Psoas muscle (tissue), 8 donors: ENCODE data around the gene SRR. TPM values are rescaled to one million over a fixed set of nuclear protein-coding genes. Genes with fewer than 3 reads are reported as not detected.

ENCODE experiments used
- ATAC-seq, 4 donors: fragments of 200-7000 bp; cut with Tn5 transposase; one replicate each; pipeline ENCODE4 v1.9.1; 2020; ENCODE audit warnings: moderate library complexity in 3 of 4, mild to moderate bottlenecking in 2 of 4
- DNase-seq, 2 donors: peaks; one replicate each; pipeline ENCODE4 v3.0.0-alpha.2; 2020
- H3K27ac ChIP-seq: fragments of 200-600 bp; one replicate; pipeline ENCODE4 v1.8.0; 2022
- H3K27me3 ChIP-seq, 3 donors: fragments of 200-600 bp in 1 of 3; one replicate each; pipeline versions ENCODE4 v1.6.1 to v1.8.0; 2013 to 2022; ENCODE audit warnings: low read length in 2 of 3, mild to moderate bottlenecking in 2 of 3, moderate library complexity in 1 of 3; ENCODE audit not compliant: insufficient read depth in 3 of 3
- H3K36me3 ChIP-seq, 2 donors: fragments of 200-600 bp in 1 of 2; one replicate each; pipeline versions ENCODE4 v1.6.1 to v1.8.0; 2013 to 2022; ENCODE audit warnings: low read depth in 1 of 2, mild to moderate bottlenecking in 1 of 2, moderate library complexity in 1 of 2; ENCODE audit not compliant: insufficient read depth in 1 of 2
- H3K4me1 ChIP-seq: fragments of 200-600 bp; one replicate; pipeline ENCODE4 v1.8.0; 2022
- H3K4me3 ChIP-seq: fragments of 200-600 bp; one replicate; pipeline ENCODE4 v1.8.0; 2022; ENCODE audit warnings: mild to moderate bottlenecking
- H3K9me3 ChIP-seq: fragments of 200-600 bp; one replicate; pipeline ENCODE4 v1.8.0; 2022
- WGBS, 3 donors: extraction: QIAGEN DNeasy Blood & Tissue Kit; methylation state at CpG; one replicate each; pipeline versions ENCODE4 v1.1.6 to v1.1.7; 2013; 5-methylcytosine and 5-hydroxymethylcytosine counted together
- intact Hi-C, 2 donors: fragments of 100-400 bp; cut with DNase I; formaldehyde crosslinking; loops; one replicate each; pipeline versions ENCODE4 v1.11.0 to v1.14.2; 2022
- polyA plus RNA-seq, 3 donors: library from polyadenylated mRNA; stranded (reverse); fragments of 200-250 nt; gene quantifications; one replicate each; pipeline ENCODE4 v1.2.3, GENCODE V29; 2013
- total RNA-seq, 4 donors: library from RNA; stranded (reverse); fragmentation: NEBNext Ultra II Directional in 2 of 4; extraction: Animal tissue kit (Norgen Biotek cat#: 25700) in 2 of 4; gene quantifications; one replicate each; pipeline versions ENCODE4 v1.2.1 to v1.2.4, GENCODE V29; 2021 to 2023
- TF ChIP-seq, protein P1 (sequence below): fragments of 200-600 bp; IDR thresholded peaks from one replicate; pipeline ENCODE4 v1.8.0; 2022; ENCODE audit warnings: antibody characterized with exemption
- donor health status: healthy with polysubstance abuse.
- donor health status: DM: no; HTN: no; CAD: no; lungs with moderate emphysema.
- donor health status: Bipolar disorder and iron deficiency.
- donor health status: healthy.
- donor health status: DM: yes; HTN: yes; CAD: no.
- donor health status: DM: no; HTN: no; CAD: no.
- donor health status: DM: no; HTN: no; CAD: no.
- donor health status: DM: yes; HTN: yes; CAD: no.

Gene SRR
- total and polyA plus RNA-seq, 7 donors: 2.2 to 9.6 (median 5.1) TPM

DNA sequence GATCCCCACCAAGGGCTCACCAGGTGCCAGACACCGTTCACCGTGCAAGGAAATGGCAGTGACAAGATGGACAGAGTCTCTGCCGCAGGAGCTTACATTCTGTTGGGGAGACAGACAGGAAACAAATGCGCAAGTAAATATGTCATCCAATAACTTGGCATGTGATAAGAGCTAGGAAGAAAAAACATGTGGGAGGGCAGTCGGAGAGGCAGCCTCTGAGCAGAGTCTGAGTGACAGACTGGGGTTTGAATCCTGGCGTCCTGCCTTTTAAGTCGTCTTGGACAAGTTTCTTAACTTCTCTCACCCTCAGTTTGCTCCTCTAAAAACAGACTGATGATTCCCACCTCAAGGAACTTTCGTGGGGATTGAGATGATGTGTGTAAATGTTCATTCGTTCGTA, 40.8 kb downstream of the SRR start:
- intact Hi-C loops: no loop called here
- 83 to 88% (median 86%) methylated on average over 10 of the region's 10 CpGs for WGBS, 3 donors
- ATAC-seq (no peak), DNase-seq (no peak)
- no peak overlapping the region for H3K27ac ChIP-seq
- TF ChIP-seq, protein P1, sequence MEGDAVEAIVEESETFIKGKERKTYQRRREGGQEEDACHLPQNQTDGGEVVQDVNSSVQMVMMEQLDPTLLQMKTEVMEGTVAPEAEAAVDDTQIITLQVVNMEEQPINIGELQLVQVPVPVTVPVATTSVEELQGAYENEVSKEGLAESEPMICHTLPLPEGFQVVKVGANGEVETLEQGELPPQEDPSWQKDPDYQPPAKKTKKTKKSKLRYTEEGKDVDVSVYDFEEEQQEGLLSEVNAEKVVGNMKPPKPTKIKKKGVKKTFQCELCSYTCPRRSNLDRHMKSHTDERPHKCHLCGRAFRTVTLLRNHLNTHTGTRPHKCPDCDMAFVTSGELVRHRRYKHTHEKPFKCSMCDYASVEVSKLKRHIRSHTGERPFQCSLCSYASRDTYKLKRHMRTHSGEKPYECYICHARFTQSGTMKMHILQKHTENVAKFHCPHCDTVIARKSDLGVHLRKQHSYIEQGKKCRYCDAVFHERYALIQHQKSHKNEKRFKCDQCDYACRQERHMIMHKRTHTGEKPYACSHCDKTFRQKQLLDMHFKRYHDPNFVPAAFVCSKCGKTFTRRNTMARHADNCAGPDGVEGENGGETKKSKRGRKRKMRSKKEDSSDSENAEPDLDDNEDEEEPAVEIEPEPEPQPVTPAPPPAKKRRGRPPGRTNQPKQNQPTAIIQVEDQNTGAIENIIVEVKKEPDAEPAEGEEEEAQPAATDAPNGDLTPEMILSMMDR: no peak
- H3K27me3 ChIP-seq: no peaks in the 10 kb centered on the region
- no peaks in the 10 kb centered on the region for H3K9me3 ChIP-seq
- no peak overlapping the region for H3K4me3 ChIP-seq
- H3K4me1 ChIP-seq: peaks cover 18% of the 10 kb centered on the region
- peaks cover 3 to 30% of the 10 kb centered on the region in 2 donors for H3K36me3 ChIP-seq

DNA sequence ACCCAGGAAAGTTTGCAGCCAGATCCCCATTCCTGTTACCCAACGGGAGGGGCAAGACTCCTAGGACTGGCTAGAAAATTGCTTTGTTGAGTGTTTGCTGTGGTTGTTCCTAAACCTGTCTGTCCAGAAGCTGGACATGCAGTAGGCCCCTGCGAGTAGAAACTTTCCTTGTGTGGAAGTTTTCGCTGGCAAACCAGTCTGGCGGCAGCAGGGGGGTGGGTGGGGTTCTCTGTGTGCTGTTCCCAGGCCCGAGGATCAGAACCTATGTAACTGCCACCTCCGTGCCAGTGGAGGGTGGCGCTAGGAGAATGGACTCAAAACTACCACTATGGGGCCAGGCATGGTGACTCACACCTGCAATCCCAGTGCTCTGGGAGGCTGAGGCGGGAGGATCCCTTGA, 42.7 kb downstream of the SRR start:
- TF ChIP-seq, protein P1: no peak
- peaks cover 3 to 27% of the 10 kb centered on the region in 2 donors for H3K36me3 ChIP-seq
- H3K9me3 ChIP-seq: no peaks in the 10 kb centered on the region
- intact Hi-C loops: no loop called here
- peak overlapping the region; percentile 68 for H3K27ac ChIP-seq
- peaks cover 18% of the 10 kb centered on the region for H3K4me1 ChIP-seq
- no peaks in the 10 kb centered on the region for H3K27me3 ChIP-seq
- no peak for DNase-seq
- H3K4me3 ChIP-seq: no peak overlapping the region
- WGBS, 3 donors: 93 to 96% (median 95%) methylated on average over 8 of the region's 8 CpGs
- no peak for ATAC-seq

DNA sequence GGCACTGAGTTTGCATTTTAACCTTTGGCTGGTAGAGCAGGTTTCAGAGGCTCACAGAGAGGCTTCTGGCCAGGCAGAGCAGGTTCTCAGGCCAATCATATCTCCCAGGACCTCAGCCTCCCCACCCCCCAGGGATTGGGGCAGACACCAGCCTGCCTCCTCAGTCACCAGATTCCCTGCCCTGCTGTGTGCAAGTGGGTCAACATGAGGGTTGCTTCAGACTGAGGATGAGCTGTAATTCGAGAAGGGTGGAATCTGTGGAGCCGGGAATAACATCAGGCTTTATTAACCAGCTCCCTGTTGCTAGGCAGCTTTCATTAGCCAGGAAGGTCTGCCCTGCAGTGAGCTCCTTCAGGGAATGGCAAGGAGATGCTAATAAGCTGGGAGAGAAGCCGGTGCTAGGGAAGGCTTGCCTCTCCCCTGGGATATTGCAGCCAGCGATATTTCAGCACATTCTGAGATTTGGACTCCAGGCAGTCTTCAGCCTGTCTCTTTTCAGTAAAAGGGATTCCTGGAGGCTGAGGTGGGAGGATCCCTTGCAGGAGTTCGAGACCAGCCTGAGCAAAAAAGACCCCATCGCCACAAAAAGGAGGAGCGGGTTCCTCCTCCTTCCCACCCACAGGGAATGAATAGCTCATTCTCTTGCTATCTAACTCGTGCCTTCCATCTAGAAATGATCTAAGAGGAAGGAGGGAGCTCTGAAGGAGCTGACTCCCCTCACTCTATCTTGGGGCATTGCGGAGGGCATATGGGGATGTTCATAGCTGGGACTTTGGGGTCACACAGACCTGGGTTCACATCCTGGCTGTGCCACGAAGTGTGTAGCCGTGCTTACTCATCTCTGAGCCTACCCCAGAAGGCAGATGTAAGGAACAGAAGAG, 44.3 kb downstream of the SRR start:
- ATAC-seq: peak; percentile 96 to 98 (median 97)
- TF ChIP-seq, protein P1: no peak
- intact Hi-C loops: no loop called here
- H3K36me3 ChIP-seq: peaks cover 0 to 17% of the 10 kb centered on the region in 2 donors
- peak overlapping the region; percentile 13 for H3K4me3 ChIP-seq
- H3K27me3 ChIP-seq: no peaks in the 10 kb centered on the region
- H3K9me3 ChIP-seq: no peaks in the 10 kb centered on the region
- WGBS, 3 donors: 53 to 55% (median 55%) methylated on average over 11 of the region's 11 CpGs
- peak overlapping the region; percentile 68 for H3K27ac ChIP-seq
- peaks cover 18% of the 10 kb centered on the region for H3K4me1 ChIP-seq
- peak; percentile 71 to 88 for DNase-seq

DNA sequence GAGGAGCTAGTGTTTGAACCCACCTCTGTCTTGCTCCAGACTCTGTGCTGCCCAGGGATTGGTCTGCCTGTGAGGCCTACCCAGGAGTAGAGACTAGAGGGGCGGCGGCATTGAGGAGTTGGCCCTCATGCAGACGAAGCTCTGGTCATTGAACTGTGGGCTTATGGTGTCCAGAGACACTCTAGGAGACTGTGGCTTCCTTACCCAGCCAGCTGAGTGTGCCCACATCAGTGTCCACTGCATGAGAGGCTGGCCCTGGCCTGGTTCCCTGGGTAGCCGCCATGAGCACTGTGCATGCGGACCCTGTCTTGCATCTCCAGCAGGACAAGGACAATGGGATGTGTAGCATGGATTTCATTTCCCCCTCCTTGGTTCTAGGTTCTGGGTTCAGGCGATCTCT, 47.5 kb downstream of the SRR start:
- H3K36me3 ChIP-seq: no peaks in the 10 kb centered on the region
- ATAC-seq (no peak), DNase-seq (peak in 1 of 2 donors; percentile 42)
- H3K9me3 ChIP-seq: no peaks in the 10 kb centered on the region
- TF ChIP-seq, protein P1: no peak
- intact Hi-C loops: no loop called here
- H3K4me1 ChIP-seq: peaks cover 18% of the 10 kb centered on the region
- H3K4me3 ChIP-seq: no peak overlapping the region
- 93 to 98% (median 94%) methylated on average over 6 of the region's 6 CpGs for WGBS, 3 donors
- no peak overlapping the region for H3K27ac ChIP-seq
- no peaks in the 10 kb centered on the region for H3K27me3 ChIP-seq
